ENCODE measurements around the gene APBA2. TPM values are rescaled to one million over a fixed set of nuclear protein-coding genes. Genes with fewer than 3 reads are reported as not detected.

Gene APBA2
- total and polyA plus RNA-seq, 10 of the 15 experiments (the other 5 are each of a cell fraction or from before 2014, with no cell fraction given) = 0.06 to 0.26 (median 0.07) TPM; not detected in 7

DNA sequence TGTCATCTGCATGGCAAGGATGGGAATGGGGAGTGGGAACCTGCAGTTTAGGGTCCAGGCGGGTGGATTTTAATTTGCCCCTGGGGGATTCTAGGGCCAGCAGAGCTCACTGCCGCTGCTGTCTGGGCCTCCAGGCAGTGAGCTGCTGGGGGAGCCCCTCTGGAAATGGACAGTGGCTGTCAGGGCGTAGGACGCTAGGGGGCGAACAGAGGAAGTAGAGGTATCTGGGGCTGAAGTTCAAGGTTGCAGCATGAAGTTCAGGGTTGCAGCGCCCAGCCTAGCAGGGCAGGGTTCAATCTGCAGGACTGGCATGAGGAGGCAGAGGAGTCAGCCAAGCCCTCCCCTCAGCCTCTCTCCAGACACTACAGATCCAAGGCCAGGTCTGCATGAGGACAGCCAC lies 49.5 kb downstream of the APBA2 start:
- Histone ChIP-seq H3K27me3 (replicated peaks in 1 of 2; ENCODE audit: control insufficient read depth in 2 of 2, insufficient read depth in 2 of 2, low read length in 1 of 2) (peaks cover 0 to 2% of the 10 kb centered on the region in 2 experiments; a peak in 1 of 4 replicates), H3K36me3 (ENCODE audit: control insufficient read depth in 2 of 2, insufficient read depth in 2 of 2, low read length in 1 of 2) (no peaks in the 10 kb centered on the region), H3K27ac (ENCODE audit: control insufficient read depth, insufficient read depth) (no peak overlapping the region), H3K4me1 (ENCODE audit: control insufficient read depth, insufficient read depth, low read length) (no peaks in the 10 kb centered on the region), H3K9me3 (replicated peaks; ENCODE audit: control insufficient read depth, insufficient read depth, low read length) (no peaks in the 10 kb centered on the region), H3K9ac (ENCODE audit: control insufficient read depth, insufficient read depth, low read length) (no peak overlapping the region), H3K79me2 (ENCODE audit: control insufficient read depth, insufficient read depth, low read length) (no peaks in the 10 kb centered on the region), H3K4me2 (ENCODE audit: control insufficient read depth, insufficient read depth) (no peak overlapping the region), H2AFZ (ENCODE audit: control insufficient read depth, low read depth, low read length) (no peak overlapping the region), H3K4me3 (no peak overlapping the region), H4K20me1 (ENCODE audit: control insufficient read depth, insufficient read depth) (no peaks in the 10 kb centered on the region)
- in situ Hi-C loops (cut with MboI) (no loop called here), intact Hi-C loops (cut with micrococcal nuclease; ENCODE audit: unreplicated experiment) (loop anchor here (2.0 kb wide), 1 partner anchor 39 kb away; no protein-coding TSS in a partner anchor)
- ChIA-PET SMC1A (ENCODE audit: uncharacterized antibody, unreplicated experiment) (interaction anchor here (0.8 to 1.0 kb wide), 2 partner anchors 20 to 167 kb away, joined by 3 read pairs; no protein-coding TSS in a partner anchor), POLR2A (no interaction called here), CTCF (interaction anchor here (1.4 kb wide), 1 partner anchor 28 kb away, joined by 3 read pairs; no protein-coding TSS in a partner anchor), RAD21 (ENCODE audit: unreplicated experiment) (no interaction called here)
- 0% methylated on average over 6 of the region's 6 CpGs for WGBS (ENCODE audit: insufficient coverage, insufficient replicate concordance, low lambda C conversion rate, missing lambda C conversion rate)
- TF ChIP-seq ZSCAN29 (IDR thresholded peaks at IDR 0.05) = no peak
- TF ChIP-seq, protein P1, sequence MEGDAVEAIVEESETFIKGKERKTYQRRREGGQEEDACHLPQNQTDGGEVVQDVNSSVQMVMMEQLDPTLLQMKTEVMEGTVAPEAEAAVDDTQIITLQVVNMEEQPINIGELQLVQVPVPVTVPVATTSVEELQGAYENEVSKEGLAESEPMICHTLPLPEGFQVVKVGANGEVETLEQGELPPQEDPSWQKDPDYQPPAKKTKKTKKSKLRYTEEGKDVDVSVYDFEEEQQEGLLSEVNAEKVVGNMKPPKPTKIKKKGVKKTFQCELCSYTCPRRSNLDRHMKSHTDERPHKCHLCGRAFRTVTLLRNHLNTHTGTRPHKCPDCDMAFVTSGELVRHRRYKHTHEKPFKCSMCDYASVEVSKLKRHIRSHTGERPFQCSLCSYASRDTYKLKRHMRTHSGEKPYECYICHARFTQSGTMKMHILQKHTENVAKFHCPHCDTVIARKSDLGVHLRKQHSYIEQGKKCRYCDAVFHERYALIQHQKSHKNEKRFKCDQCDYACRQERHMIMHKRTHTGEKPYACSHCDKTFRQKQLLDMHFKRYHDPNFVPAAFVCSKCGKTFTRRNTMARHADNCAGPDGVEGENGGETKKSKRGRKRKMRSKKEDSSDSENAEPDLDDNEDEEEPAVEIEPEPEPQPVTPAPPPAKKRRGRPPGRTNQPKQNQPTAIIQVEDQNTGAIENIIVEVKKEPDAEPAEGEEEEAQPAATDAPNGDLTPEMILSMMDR (IDR thresholded peaks at IDR 0.05 in 2 of 3, conservative IDR thresholded peaks at IDR 0.05 in 1 of 3; ENCODE audit: control insufficient read depth in 2 of 3, extremely low read depth in 1 of 3, insufficient read depth in 1 of 3, low read depth in 3 of 3, low read length in 3 of 3) = peak; percentile 39 to 47 (median 43); a peak in 5 of 6 replicates
- TF ChIP-seq SMC3 (IDR thresholded peaks at IDR 0.05; ENCODE audit: borderline replicate concordance, low read length) = peak; percentile 27; the same call in 1 of the 2 replicates
- no TSS peak for BruUV-seq (replicated peaks)
- DNase-seq (ENCODE audit: low read depth, low spot score) (no peak), ATAC-seq (peak; percentile 88), FAIRE-seq (no peak)

DNA sequence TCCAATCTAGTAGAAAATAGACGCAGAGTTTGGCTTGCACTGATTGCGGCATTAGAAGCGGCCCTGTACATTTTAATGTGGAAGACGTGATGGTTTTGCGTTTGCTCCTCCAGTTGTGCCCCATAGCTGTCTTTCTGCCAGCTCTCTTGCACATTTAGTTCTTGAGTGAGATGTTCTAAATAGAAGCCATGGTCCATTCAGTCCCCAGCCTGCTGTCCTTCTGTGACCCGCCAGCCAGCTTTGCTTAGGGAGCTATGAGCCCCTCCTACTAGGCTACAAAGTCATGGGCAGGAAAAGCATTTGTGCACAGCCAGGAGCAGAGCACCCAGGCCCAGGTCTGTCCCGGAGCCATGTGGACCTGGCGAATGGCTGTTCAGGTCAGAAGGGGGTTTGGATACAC lies 50.3 kb downstream of the APBA2 start:
- no peaks in the 10 kb centered on the region for H3K4me1 ChIP-seq (ENCODE audit: control insufficient read depth, insufficient read depth, low read length)
- no peaks in the 10 kb centered on the region for H4K20me1 ChIP-seq (ENCODE audit: control insufficient read depth, insufficient read depth)
- no peak overlapping the region for H3K9ac ChIP-seq (ENCODE audit: control insufficient read depth, insufficient read depth, low read length)
- no peak overlapping the region for H2AFZ ChIP-seq (ENCODE audit: control insufficient read depth, low read depth, low read length)
- no peak for TF ChIP-seq NR2C2 (IDR thresholded peaks at IDR 0.05; ENCODE audit: borderline replicate concordance, control insufficient read depth, insufficient read length, low read depth)
- TF ChIP-seq ZNF622 (IDR thresholded peaks at IDR 0.05) = no peak
- TF ChIP-seq, protein P2, sequence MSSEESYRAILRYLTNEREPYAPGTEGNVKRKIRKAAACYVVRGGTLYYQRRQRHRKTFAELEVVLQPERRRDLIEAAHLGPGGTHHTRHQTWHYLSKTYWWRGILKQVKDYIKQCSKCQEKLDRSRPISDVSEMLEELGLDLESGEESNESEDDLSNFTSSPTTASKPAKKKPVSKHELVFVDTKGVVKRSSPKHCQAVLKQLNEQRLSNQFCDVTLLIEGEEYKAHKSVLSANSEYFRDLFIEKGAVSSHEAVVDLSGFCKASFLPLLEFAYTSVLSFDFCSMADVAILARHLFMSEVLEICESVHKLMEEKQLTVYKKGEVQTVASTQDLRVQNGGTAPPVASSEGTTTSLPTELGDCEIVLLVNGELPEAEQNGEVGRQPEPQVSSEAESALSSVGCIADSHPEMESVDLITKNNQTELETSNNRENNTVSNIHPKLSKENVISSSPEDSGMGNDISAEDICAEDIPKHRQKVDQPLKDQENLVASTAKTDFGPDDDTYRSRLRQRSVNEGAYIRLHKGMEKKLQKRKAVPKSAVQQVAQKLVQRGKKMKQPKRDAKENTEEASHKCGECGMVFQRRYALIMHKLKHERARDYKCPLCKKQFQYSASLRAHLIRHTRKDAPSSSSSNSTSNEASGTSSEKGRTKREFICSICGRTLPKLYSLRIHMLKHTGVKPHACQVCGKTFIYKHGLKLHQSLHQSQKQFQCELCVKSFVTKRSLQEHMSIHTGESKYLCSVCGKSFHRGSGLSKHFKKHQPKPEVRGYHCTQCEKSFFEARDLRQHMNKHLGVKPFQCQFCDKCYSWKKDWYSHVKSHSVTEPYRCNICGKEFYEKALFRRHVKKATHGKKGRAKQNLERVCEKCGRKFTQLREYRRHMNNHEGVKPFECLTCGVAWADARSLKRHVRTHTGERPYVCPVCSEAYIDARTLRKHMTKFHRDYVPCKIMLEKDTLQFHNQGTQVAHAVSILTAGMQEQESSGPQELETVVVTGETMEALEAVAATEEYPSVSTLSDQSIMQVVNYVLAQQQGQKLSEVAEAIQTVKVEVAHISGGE (CRISPR knock-in tag; IDR thresholded peaks at IDR 0.05) = no peak
- TF ChIP-seq YY1 (IDR thresholded peaks at IDR 0.05; ENCODE audit: low read depth, low read length) = no peak
- no peak for TF ChIP-seq CHD4 (IDR thresholded peaks at IDR 0.05)
- H3K79me2 ChIP-seq (ENCODE audit: control insufficient read depth, insufficient read depth, low read length) = no peaks in the 10 kb centered on the region
- CTCF ChIA-PET = interaction anchor here (1.4 kb wide), 1 partner anchor 27 kb away, joined by 3 read pairs; no protein-coding TSS in a partner anchor
- no peak for DNase-seq (ENCODE audit: low read depth, low spot score)
- H3K4me3 ChIP-seq = no peak overlapping the region
- ATAC-seq = no peak
- no peaks in the 10 kb centered on the region for H3K9me3 ChIP-seq (replicated peaks; ENCODE audit: control insufficient read depth, insufficient read depth, low read length)
- H3K4me2 ChIP-seq (ENCODE audit: control insufficient read depth, insufficient read depth) = no peak overlapping the region
- in situ Hi-C loops (cut with MboI) = no loop called here
- 58% methylated on average over 8 of the region's 8 CpGs for WGBS (ENCODE audit: insufficient coverage, insufficient replicate concordance, low lambda C conversion rate, missing lambda C conversion rate)
- no peak for FAIRE-seq
- POLR2A ChIA-PET = no interaction called here
- no peak overlapping the region for H3K27ac ChIP-seq (ENCODE audit: control insufficient read depth, insufficient read depth)
- SMC1A ChIA-PET (ENCODE audit: uncharacterized antibody, unreplicated experiment) = no interaction called here
- H3K36me3 ChIP-seq (ENCODE audit: control insufficient read depth in 2 of 2, insufficient read depth in 2 of 2, low read length in 1 of 2) = no peaks in the 10 kb centered on the region
- intact Hi-C loops (cut with micrococcal nuclease; ENCODE audit: unreplicated experiment) = no loop called here
- RAD21 ChIA-PET (ENCODE audit: unreplicated experiment) = no interaction called here
- no TSS peak for BruUV-seq (replicated peaks)
- H3K27me3 ChIP-seq (replicated peaks in 1 of 2; ENCODE audit: control insufficient read depth in 2 of 2, insufficient read depth in 2 of 2, low read length in 1 of 2) = peaks cover 0 to 2% of the 10 kb centered on the region in 2 experiments; a peak in 1 of 4 replicates
